Vagina (tissue), 2 donors: ENCODE data around the gene PTPRD.

Experiments used
- POLR2A ChIP-seq, 2 donors: fragments of 450-650 bp; IDR thresholded peaks; one replicate each; pipeline ENCODE4 v1.6.1; 2017; ENCODE audit warnings: antibody characterized with exemption in 2 of 2, mild to moderate bottlenecking in 2 of 2, moderate library complexity in 2 of 2
- TF ChIP-seq, protein P1 (sequence below), 3 experiments: fragments of 450-650 bp in 2 of 3; fragments of 200-600 bp in 1 of 3; sonication (generic) in 1 of 3; IDR thresholded peaks; one replicate each; pipeline ENCODE4 v1.5.1; 2017 to 2019; ENCODE audit warnings: antibody characterized with exemption in 3 of 3, mild to moderate bottlenecking in 2 of 3, moderate library complexity in 2 of 3

DNA sequence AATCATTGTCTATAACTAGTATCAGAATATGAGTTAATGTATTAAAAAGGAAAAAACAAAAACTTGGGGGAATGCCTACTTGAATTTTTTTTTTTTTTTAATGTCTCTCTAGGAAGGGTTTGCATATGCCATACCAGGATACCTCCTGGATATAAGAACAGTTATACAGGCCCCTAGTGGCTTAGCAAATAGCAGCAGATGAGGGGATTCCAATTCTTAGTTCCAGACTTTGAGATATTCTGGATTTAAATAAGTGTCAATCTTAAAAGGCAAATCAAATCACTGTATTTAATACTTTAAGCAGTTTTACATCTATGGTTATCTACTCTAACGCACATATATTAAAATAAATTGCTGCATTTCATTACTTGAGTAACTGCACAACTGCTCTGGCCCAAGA is 1757.8 kb downstream of the PTPRD start:
- TF ChIP-seq, protein P1, sequence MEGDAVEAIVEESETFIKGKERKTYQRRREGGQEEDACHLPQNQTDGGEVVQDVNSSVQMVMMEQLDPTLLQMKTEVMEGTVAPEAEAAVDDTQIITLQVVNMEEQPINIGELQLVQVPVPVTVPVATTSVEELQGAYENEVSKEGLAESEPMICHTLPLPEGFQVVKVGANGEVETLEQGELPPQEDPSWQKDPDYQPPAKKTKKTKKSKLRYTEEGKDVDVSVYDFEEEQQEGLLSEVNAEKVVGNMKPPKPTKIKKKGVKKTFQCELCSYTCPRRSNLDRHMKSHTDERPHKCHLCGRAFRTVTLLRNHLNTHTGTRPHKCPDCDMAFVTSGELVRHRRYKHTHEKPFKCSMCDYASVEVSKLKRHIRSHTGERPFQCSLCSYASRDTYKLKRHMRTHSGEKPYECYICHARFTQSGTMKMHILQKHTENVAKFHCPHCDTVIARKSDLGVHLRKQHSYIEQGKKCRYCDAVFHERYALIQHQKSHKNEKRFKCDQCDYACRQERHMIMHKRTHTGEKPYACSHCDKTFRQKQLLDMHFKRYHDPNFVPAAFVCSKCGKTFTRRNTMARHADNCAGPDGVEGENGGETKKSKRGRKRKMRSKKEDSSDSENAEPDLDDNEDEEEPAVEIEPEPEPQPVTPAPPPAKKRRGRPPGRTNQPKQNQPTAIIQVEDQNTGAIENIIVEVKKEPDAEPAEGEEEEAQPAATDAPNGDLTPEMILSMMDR (IDR thresholded peaks at IDR 0.05), result no peak
- no peak for TF ChIP-seq POLR2A (IDR thresholded peaks at IDR 0.05)
